ENCODE data around the gene CUL2.
A peak's percentile ranks its signal among the peaks of the same experiment; 100 is the strongest.
"Not testable (repeated sequence)": the region's sequence is repeated elsewhere in the genome, so short reads cannot be mapped to it uniquely, and the experiment has no call there.

Gene CUL2

DNA sequence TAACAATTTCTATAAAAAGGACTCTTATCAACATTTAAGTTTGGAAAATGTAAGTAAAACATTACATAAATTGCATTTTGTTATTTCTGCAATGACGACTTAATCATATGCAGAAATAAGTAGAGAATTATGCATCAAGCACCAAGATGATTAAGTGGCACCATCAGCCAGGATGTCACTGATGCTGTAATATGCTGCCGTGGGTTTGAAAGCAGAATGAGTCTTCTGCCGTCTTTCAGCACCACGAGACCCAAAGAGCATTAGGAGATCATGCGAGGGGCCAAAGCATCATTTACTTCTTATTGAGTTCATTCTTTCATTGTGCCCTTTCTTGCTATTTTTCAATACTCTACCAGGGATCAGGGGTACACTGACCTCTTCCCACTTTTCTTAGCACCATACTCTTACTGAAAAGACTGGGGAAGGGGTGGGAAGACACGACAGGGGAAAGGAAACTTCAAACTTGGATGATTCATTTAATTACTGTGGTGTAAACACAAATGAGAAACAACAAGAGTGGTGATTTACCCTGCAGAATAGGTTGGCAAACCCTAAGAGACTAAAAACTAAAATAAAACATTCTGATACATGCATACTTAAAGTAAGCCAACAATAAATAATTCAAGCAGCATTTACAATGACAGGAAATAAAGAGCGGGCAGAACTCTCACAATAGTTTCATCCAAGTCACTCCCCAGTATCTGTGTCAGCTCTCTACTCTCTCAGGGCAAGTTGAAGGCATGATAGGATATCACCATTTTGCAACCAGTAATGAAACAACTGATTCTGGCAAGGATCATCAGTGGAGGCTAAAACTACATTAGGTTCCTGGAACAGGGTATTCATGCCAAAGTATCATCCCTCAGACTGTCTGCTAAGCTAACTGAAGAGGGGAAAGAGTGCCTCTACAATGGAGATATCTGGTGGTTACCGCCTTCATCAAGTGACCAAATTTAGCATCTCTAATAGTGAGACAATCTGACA, 70.8 kb downstream of the CUL2 start:
- no peak for DNase-seq (ENCODE audit: low spot score)

DNA sequence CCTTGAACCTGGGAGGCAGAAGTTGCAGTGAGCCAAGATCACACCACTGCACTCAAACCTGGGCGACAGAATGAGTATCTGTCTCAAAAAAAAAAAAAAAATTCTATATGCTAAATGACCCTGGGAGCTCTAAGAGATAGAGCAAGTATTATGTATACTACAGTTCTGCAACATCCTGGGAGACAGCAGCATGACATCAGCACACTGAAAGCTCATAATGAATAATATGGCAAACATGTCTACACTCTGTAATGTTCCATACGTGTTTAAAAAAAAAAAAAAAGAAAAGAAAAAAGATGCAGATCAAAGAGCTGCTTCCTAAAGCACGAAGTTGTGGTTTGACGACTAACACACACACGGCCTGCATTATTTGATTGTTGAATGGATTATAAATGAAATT, 72.5 kb downstream of the CUL2 start:
- no peak for DNase-seq (ENCODE audit: low spot score)

DNA sequence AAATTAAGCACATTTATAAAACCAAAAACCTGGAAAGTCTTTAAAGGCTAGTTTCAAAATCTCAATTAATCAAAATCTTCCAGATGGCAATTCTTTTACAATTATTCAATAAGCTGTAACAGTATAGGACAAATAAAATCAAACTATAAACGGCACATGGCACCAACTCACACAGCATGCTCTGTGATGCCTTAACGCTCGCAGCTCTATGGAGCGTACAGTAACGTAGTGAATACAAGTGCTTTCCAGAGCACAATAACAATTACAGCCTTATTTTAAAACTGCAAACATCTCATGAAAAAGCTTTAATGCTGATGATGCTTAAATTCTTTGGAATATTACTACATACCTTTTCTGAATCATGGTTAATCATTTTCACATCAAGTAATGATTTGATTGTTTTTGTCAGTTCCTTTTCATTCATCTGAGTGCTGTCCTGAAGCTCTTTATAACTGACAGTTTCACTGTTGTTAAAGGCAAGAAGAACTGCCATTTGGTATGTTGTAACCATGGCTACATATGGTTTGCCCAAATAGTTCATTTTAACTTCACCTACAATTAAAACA, 74.2 kb downstream of the CUL2 start:
- no peak for DNase-seq (ENCODE audit: low spot score)

- no peak for DNase-seq (ENCODE audit: low spot score)
These were observed 77.4 kb downstream of the CUL2 start for GRCh38 chr10:35012781-35013180.

DNA sequence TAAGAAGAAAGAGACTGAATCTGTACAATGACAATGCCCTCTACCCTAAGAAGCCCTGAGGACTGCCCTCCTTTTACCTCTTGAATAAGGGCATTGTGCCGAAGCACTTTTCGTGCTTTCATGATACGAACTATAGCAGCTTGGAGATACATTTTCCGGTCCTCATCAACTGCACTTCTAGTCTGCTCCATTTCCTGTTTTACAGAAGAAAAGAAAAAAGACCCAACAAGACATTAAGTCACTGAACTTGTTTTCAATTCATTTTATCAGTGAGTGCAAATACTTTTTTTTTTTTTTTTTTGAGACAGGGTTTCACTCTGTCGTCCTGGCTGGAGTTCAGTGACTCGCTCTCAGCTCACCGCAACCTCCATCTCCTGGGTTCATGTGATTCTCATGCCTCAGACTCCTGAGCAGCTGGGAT, 78.4 kb downstream of the CUL2 start:
- DNase-seq (ENCODE audit: low spot score) = no peak

DNA sequence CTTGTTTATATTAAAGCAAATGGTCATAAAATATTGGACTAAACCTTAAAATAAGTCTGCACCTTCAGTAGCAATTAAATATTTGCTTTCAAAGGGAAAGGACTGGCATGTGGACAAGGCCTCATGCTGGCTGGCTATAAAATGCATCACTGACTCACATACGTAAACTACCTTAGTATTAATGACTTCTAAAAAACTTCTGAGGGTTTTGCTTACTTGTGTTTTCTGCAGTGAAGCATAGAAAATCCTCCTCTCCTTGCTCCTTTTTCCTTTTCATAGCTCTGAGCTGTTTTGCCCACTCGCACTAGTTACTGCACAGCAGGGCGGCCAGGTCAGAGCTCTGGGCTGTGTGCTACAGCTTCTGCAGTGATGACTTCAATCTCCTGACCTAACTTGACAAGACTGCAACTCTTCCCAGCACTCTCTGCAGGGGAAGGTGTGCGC, 82.3 kb downstream of the CUL2 start:
- DNase-seq (ENCODE audit: low spot score) = no peak

DNA sequence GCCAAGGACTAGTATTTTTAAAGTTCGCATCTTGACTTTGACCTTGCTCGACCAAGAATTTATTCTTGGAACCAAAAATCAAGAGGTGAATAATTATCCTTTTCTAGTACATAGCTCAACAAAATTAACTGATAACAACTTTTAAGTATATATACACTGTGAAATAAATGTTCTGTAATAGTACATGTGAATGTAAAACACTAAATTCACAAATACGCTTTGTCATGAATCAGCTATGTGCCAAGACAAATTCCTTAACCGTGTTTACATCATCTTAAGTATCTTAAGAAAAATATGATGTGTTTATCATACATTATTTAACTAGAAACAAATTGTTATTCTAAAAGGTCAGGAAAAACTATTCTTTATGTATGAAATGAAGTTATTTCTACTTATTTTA, 83.3 kb downstream of the CUL2 start:
- no peak for DNase-seq (ENCODE audit: low spot score)

- no peak for DNase-seq (ENCODE audit: low spot score)
These were observed 84.3 kb downstream of the CUL2 start for GRCh38 chr10:35005868-35006267.

DNA sequence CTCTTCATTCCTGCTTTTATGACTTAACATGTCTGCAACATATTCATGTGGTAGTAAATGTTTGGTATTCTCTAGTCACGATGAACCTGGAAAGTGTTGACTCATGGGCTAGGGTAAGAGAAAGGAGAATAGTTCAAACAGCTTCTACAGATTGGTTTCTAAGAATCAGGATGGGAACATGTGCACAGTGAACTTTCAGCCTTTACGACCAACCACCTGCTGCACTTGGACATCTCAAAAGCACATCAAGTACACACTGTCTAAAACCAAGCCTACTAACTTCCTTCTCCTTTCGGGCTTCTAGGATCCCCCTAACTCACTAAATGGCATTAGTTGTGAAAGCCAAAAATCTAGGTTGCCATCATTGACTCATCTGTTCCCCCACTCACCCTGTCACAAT, 85.5 kb downstream of the CUL2 start:
- no peak for DNase-seq (ENCODE audit: low spot score)

GRCh38 chr10:35003906-35004305, 86.2 kb downstream of the CUL2 start:
- DNase-seq (ENCODE audit: low spot score) = no peak

DNA sequence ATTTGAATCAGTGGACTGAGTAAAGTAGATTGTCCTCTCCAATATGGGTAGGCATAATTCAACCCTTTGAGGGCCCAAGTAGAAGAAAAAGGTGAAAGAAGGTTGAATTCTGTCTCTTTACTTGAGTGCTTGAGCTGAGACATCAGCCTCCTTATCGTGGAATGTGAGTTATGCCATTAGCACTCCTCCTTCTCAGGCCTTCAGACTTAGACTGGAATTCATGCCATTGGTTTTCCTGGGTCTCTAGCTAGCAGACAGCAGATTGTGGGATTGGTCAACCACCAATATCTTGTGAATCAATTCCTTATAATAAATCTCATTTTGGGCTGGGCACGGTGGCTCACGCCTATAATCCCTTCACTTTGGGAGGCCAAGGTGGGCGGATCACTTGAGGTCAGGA, 89.2 kb downstream of the CUL2 start:
- DNase-seq (ENCODE audit: low spot score) = no peak

GRCh38 chr10:34999532-34999931, 90.6 kb downstream of the CUL2 start:
- DNase-seq (ENCODE audit: low spot score) = no peak

GRCh38 chr10:34998940-34999339, 91.2 kb downstream of the CUL2 start:
- no peak for DNase-seq (ENCODE audit: low spot score)

DNA sequence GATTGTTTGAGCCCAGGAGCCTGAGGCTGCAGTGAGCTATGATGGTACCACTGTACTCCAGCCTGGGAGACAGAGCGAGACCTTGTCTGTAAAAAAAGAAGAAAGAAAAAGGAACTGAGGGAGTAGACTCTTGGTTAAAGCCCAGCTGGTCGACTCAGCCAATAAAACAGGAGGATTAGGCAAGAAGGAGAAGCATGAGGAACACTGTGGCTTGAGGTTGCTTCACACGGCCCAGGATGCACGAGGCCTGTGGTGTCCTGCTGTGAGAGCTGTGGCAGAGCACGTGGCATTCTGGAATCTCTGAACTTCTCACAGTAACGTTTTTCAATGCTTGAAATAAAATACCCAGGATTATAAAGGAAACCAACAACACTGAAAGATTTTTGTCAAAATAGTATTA, 93.3 kb downstream of the CUL2 start:
- no peak for DNase-seq (ENCODE audit: low spot score)

GRCh38 chr10:34995925-34996324, 94.2 kb downstream of the CUL2 start:
- DNase-seq (ENCODE audit: low spot score) = no peak

DNA sequence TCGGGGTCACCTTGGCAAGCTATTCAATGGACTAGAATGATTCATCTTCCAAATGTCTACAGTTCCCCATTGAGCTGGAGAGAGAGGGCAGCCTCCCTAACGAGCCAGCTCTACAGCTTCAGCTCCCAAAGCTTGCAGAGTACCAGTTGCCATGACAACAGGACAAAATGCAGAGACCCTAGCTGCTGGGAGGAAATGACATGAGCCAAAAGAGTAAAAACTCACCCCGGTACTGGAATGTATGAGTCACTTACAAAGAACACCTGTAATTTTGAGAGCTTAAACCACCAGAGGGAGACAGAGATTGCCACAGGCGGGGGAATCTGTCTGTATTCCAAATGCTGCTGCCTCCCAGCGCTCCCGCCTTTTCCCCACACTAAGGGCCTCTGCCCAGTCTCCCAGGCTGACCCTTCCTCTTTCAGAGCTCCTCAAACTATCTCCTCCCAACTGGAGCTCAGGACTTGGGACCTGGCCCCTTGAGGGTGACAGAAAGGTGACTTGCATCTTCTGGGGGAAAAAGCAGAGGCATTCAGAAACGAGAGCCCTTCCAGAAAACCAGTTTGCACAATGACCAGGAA, 95.5 kb downstream of the CUL2 start:
- DNase-seq (ENCODE audit: low spot score) = peak; percentile 72

DNA sequence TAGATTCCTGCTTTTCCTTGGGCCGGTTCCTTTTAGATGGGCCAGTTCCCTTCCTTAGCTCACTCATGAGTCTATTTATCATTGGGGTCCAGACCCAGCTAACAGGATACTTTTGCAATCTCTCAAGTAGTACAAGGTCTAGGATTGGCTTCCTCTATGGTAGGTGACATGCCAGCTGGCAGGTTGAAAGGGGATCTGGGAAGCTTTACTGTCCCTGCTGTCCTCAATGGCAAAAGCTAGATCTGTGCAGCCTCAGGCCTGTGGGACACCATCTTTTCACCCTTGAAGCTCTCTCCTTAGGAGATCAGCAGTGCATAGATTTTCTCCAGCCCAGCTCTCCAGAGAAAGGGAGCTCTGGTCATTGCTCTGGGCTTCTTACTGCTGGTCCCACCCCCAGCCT, 96.4 kb downstream of the CUL2 start:
- no peak for DNase-seq (ENCODE audit: low spot score)

- not testable (repeated sequence) for DNase-seq (ENCODE audit: low spot score)
These were observed 99.0 kb downstream of the CUL2 start for GRCh38 chr10:34991117-34991516.

GRCh38 chr10:34988397-34989067, 101.6 kb downstream of the CUL2 start:
- no peak for DNase-seq (ENCODE audit: low spot score)

DNA sequence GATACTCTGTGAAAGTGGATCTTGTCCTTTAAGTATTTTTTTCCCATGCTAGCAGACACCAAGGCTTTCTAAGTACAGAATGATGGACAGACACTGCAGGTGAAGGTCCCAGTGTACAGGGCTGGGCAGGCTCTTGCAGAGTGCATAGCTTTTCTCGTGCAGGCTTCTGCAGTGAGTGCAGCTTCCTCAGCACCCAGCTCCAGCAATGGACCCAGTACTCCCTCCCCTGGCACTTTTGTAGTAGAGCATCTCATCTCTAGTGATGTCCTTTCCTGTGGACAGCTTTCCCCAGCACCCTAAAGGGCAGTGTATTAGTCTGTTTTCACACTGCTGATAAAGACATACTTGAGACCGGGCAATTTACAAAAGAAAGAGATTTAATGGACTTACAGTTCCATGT, 104.3 kb downstream of the CUL2 start:
- no peak for DNase-seq (ENCODE audit: low spot score)

DNA sequence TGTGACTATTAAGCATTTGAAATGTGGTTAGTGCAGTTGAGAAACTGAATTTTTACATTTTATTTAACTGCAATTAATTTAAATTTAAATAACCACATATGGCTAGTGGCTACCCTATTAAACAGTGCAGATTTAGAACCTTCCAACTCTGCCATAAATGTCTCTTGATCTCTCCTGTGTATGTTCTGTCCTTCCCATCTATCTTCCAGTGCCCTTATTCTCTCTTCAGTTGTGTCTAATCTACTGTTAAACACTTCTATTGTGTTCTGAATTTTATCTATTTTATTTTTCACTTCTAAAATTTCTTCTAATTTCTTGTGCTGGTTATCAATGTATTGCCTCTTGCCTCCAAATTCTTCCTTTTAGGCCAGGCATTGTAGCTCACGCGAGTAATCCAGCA, 105.0 kb downstream of the CUL2 start:
- no peak for DNase-seq (ENCODE audit: low spot score)

GRCh38 chr10:34981844-34982243, 108.3 kb downstream of the CUL2 start:
- DNase-seq (ENCODE audit: low spot score) = no peak

- no peak for DNase-seq (ENCODE audit: low spot score)
These were observed 110.2 kb downstream of the CUL2 start for GRCh38 chr10:34979938-34980337.
